ENCODE measurements around the gene PLIN5. TPM values are rescaled to one million over a fixed set of nuclear protein-coding genes. Genes with fewer than 3 reads are reported as not detected.

PLIN5 gene
- total RNA-seq, 1 donor from 2014 or later: 62.5 TPM

GRCh38 chr19:4492337-4493103 lies 42.5 kb downstream of the PLIN5 start:
- DNase-seq (ENCODE audit: low spot score): no peak

GRCh38 chr19:4491446-4491845 lies 43.6 kb downstream of the PLIN5 start:
- DNase-seq (ENCODE audit: low spot score): no peak

- no peak for DNase-seq (ENCODE audit: low spot score)
Measured at GRCh38 chr19:4488496-4488895, 46.5 kb downstream of the PLIN5 start.

- DNase-seq (ENCODE audit: low spot score): no peak
Measured at GRCh38 chr19:4487572-4487971, 47.5 kb downstream of the PLIN5 start.

GRCh38 chr19:4483385-4483784 lies 51.6 kb downstream of the PLIN5 start:
- no peak for DNase-seq (ENCODE audit: low spot score)

GRCh38 chr19:4482721-4483364 lies 52.2 kb downstream of the PLIN5 start:
- no peak for DNase-seq (ENCODE audit: low spot score)

GRCh38 chr19:4477034-4477801 lies 57.8 kb downstream of the PLIN5 start:
- DNase-seq (ENCODE audit: low spot score): no peak

- DNase-seq (ENCODE audit: low spot score): no peak
Measured at GRCh38 chr19:4474514-4475022, 60.5 kb downstream of the PLIN5 start.

- no peak for DNase-seq (ENCODE audit: low spot score)
Measured at GRCh38 chr19:4473763-4474513, 61.1 kb downstream of the PLIN5 start.

- DNase-seq (ENCODE audit: low spot score): no peak
Measured at GRCh38 chr19:4473011-4473762, 61.8 kb downstream of the PLIN5 start.

Other genes with a start within 250 kb of the PLIN5 start
- 0.45 TPM for gene TMIGD2, start 232.8 kb downstream of the PLIN5 start, total RNA-seq
- gene FSD1, start 230.6 kb downstream of the PLIN5 start, total RNA-seq: not detected
- 3.0 TPM for gene STAP2, start 196.4 kb downstream of the PLIN5 start, total RNA-seq
- 14.4 TPM for gene MPND, start 191.7 kb downstream of the PLIN5 start, total RNA-seq
- 91.2 TPM for gene SH3GL1, start 134.7 kb downstream of the PLIN5 start, total RNA-seq
- 6.0 TPM for gene CHAF1A, start 132.6 kb downstream of the PLIN5 start, total RNA-seq
- 119 TPM for gene UBXN6, start 77.4 kb downstream of the PLIN5 start, total RNA-seq
- 22.8 TPM for gene HDGFL2, start 62.9 kb downstream of the PLIN5 start, total RNA-seq
- 2,078 TPM for gene PLIN4, start 16.7 kb downstream of the PLIN5 start, total RNA-seq
- gene LRG1, start 4.8 kb upstream of the PLIN5 start, total RNA-seq: 4.0 TPM
- 35.1 TPM for gene SEMA6B, start 24.5 kb upstream of the PLIN5 start, total RNA-seq
- gene TNFAIP8L1, start 104.3 kb upstream of the PLIN5 start, total RNA-seq: 6.9 TPM
- gene MYDGF, start 135.1 kb upstream of the PLIN5 start, total RNA-seq: 98.5 TPM
- gene DPP9, start 188.6 kb upstream of the PLIN5 start, total RNA-seq: 54.8 TPM